Testis (tissue), 2 donors: ENCODE results near the gene HSD17B14.

Experiments
- CTCF ChIP-seq, 3 experiments: fragments of 450-650 bp in 2 of 3; fragments of 200-600 bp in 1 of 3; sonication (generic) in 1 of 3; IDR thresholded peaks; one replicate each; pipeline ENCODE4 v1.5.1; 2016 to 2019; ENCODE audit warnings: antibody characterized with exemption in 3 of 3, mild to moderate bottlenecking in 2 of 3, moderate library complexity in 1 of 3
- POLR2A ChIP-seq: fragments of 450-650 bp; IDR thresholded peaks from one replicate; pipeline ENCODE4 v1.6.1; 2017; ENCODE audit warnings: antibody characterized with exemption, mild to moderate bottlenecking, moderate library complexity

- TF ChIP-seq CTCF (IDR thresholded peaks at IDR 0.05) (no peak), POLR2A (no peak)
These were observed 38.2 kb upstream of the HSD17B14 start for GRCh38 chr19:48874303-48875135.
